8988T (cell line): ENCODE measurements around the gene MMP20.

Experiments
- DNase-seq: peaks from one replicate; pipeline ENCODE4 v3.0.0; 2011

The MMP20 gene

DNA sequence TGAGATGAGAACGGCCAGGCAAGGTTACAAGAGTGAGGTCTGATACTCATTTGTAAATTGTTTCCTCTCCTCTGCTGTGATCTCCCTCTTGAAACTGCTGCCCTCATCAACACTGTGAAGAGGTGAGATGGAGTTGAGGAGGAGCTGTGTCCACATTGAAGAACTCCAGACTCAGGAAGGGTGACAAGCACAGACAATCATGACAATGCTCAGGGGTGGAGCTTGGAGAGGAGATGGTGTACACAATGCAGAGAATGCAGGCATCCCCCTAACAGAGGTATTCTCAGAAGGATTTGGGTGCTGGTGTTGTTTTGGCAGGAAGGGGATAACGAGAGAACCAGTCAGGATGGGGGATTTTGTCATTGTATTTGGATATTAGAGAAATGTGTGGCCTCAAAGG, 73.1 kb downstream of the MMP20 start:
- DNase-seq = no peak

DNA sequence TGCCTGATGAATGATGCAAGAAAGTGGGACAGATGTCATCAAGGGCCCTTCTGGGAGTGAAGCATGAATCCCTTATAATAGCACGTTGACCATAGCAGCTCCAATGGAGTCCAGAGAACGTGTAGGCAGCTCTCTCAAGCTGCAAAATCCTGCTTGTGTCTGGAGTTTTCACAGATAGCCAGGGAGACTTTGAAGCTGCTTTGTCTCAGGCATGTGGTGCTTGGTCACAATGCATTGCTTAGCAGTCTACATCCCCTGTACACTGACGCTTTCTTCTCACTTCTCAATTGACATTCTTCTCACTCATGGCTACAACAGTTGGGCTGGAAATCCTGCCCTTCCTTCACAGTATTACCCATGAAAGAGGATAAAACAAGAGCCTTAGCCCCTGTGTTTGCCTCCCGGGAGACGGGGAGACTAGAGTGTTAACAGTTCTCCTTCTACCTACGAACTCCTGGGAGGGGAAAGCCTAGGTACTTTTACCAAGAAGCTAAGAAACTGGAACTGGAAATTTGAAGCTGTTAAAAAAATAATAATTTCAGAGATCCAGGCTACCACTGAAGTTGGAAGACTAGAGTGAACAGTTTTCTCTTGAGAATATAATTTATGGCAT, 73.9 kb downstream of the MMP20 start:
- no peak for DNase-seq

DNA sequence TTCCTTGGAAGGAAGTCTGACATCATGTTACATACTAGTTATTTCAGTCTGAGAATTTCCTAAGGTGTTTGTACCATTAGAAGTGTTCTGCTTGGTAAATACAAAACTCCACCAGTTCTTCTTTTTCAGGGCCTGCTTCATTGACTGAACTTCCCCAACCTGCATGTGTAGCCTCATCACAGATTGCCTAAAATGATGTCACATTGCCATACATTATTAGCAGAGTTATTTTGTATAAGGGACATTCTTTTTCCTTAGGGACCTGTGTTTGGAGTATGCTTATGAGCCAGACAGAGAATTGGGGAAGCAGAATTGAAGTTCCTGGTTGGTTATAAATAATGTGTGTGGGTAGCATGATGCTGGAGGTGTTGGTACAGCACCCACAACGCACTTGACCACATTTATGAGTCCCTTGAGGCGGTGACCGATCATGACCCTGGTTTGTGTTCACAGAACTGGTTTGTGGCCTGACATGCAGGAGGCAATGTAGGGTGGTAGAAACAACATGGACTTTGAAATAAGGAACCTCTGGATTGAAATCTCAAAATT, 78.1 kb downstream of the MMP20 start:
- DNase-seq = no peak

DNA sequence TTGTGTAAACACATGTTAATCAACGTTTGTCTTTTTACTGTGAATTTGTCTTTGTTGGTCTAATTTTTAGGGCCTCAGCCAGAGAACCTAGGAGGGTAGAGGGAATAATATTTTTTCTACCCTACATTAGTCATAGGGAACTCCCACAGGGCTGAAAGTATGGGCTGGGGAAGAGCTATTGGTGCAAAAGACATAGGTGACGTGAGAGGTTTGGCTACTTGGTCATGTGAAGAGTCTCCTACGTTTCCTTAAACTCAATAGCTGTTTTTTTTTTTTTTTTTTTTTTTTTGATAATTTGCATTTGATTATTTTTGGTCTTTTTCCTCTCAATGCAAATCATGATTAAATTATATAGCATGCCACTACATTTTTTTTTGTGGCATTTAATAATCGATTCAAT, 78.7 kb downstream of the MMP20 start:
- DNase-seq = no peak

DNA sequence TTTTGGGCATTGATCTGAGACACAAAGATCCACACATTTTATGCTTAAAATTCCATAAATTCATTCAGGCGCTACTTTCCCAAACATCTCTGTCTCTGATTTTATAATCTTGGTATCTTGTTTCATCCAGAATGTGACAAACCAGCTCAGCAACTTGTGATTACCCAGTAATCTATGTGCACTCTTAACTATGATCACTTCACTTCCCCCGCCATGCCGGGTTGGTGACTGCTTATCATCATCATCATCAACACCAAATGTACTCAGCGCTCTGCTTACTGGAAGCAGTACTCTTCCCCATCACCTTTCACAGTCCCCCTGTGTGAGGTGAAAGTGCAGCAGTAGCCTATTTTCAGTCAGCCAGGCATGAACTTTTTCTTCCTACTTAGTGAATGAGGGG, 79.4 kb downstream of the MMP20 start:
- DNase-seq = no peak

DNA sequence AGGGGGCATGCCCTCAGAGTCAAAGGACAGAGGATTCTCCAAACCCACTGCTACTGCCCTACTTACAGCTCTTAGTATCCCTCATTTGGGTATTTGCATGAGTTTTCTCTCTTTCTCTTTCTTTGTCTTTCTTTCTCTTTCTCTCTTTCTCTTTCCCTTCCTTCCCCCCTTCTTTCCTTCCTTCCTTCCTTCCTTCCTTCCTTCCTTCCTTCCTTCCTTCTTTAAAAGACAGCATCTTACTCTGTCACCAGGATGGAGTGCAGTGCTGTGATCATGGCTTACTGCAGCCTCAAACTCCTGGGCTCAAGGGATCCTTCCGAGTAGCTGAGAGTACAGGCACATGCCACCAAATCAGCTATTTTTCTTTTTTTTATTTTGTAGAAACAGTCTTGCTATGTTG, 80.5 kb downstream of the MMP20 start:
- no peak for DNase-seq

DNA sequence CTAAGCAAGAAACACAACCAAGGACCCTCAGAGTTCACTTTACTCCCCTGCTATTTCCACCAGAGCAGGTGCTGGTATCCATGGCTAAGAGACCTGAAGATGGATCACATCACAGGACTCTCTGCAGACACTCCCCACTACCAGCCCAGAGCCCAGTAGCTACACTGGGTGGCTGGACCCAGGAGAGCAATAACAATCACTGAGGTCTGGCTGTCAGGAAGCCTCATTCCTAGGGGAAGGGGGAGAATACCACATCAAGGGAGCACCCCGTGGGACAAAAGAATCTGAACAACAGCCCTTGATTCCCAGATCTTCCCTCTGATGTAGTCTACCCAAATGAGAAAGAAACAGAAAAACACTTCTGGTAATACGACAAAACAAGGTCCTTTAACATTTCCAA, 85.6 kb downstream of the MMP20 start:
- DNase-seq = no peak

DNA sequence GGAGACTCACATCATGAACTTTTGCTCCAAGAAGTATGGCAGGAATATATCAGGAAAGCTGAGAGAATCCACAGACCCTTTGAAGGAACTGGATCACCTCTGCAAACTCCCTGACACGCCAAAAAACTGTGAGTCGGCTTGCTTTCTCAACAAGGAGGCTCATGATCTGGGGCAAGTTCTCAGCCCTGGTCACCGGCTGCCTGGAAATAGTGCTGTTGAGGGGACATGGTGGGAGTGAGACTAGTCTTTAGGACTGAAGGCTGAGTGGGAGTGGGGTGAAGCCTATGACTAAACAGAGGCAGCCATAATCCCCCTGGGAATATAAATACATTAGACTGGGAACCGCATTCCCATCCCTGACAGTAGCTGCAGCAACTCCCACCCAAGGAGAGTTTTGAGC, 86.2 kb downstream of the MMP20 start:
- DNase-seq = no peak

DNA sequence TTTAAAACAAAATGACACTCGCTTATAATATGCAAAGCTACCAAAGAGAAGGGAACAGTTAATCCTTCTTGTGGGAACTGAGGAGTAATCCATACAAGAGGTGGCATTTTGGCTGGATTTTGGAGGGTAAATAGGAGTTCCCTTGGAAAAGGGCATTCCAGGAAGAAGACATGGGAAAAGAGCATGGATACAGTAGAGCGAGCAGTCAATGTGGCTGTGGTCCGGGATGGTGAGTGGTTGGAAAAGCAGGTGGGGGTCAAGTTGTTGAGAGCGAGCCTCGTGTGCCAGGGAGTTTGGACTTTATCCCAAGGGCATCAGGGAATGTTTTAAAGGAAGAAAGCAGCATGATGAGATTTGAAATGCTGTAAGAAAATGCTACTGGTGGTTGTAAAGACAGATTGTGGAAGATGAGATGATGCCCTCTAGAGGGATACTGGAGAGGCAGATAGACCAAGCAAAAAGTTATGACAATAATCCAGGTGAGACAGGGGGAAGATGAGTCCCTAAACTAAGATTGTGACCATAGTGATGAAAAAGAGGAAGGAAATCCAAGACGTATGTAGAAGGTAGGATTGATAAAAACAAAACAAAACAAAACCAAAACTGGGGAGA, 90.8 kb downstream of the MMP20 start:
- DNase-seq = no peak

DNA sequence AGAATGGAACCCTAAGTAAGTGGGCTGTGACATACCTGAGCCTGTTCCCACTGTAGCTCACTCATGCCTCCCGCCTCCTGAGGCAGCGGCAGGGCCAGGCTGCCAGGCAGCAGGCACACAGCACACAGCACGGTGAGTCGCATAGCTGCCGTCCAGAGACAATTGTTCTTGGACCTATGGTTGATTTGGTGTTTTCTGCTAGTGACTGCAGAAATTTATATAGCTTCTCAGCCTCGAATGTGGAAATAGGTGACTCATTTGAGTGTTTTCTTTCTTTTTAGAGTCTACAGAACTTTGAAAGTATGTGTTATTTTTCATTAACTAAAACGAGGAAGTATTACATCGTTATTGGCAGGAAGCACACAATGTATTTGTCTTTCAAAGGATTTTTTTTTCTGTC, 94.6 kb downstream of the MMP20 start, which contains the start of gene MMP7:
MMP7 (minus strand) TSS at position 190 of the 400 bp plus-strand sequence; CDS start at position 143, 47 bp downstream.
- DNase-seq = no peak

DNA sequence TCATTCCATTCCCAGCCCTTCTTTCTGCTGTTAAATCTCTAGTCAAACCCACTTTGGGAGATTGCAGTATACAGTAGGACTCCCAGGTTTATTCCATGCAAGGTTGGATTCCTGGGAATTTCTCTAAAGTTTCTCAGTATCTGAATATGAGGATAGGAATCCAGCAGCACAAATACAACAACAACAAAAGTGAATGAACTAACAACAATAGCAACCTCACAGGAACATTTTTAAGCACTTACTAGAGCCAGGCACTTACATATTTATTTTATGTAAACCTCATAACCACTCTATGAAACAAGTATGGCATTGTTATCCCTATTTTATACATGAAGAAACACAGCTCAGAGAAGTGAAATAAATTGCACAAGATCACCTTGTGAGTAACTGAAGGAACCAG, 96.5 kb downstream of the MMP20 start:
- DNase-seq = no peak

DNA sequence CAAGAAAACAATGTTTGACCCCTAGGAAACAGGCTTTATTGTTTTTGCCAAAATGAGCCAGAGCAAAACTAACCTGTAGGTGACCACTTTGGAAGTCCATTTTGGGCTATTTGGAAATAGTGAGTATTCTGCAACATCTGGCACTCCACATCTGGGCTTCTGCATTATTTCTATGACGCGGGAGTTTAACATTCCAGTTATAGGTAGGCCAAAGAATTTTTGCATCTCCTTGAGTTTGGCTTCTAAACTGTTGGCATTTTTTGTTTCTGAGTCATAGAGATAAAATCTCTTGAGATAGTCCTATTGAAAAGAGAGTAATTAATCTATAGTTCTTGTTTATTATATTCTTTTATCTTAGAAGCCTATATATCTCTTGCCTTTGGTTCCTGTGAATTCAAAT, 97.4 kb downstream of the MMP20 start:
- no peak for DNase-seq

DNA sequence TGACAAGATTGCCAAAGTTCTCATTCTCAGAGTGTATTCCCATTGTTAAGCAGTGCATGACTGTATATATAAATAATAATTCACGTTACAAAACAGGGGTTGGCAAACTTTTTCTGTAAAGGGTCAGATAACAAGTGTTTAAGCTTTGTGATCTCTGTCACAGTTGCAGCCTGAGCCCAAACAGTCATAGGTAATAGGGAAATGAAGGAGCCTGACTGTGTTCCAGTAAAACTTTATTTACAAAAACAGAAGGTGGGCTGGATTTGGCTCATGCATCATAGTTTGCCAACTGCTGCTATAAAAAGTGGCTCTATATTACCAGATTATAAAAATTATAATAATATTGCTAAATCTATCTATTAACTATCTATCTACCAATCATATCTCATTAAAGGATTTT, 98.1 kb downstream of the MMP20 start:
- DNase-seq = no peak
